CD4-positive, alpha-beta memory T cell (primary cell): Measurements from ENCODE around the gene GLIS1. TPM values are rescaled to one million over a fixed set of nuclear protein-coding genes. Genes with fewer than 3 reads are reported as not detected.

Experiments
- CTCF ChIA-PET: fragments of 350-600 bp; sonication (Branson Sonifier 250); formaldehyde crosslinking; loops from one replicate; lab custom pipeline; 2021; ENCODE audit warnings: inconsistent platforms; ENCODE audit not compliant: partially characterized antibody; lab: Charles Lee
- POLR2A ChIA-PET: fragments of 350-600 bp; sonication (Branson Sonifier 250); formaldehyde crosslinking; loops from one replicate; lab custom pipeline; 2021; ENCODE audit not compliant: partially characterized antibody; lab: Charles Lee
- DNase-seq, 5 donors: peaks; one replicate each; pipeline versions ENCODE4 v3.0.0 to v3.0.0-alpha.2; 2020 to 2022; ENCODE audit warnings: mixed read lengths in 1 of 5
- H3K27ac ChIP-seq: one replicate; pipeline ENCODE4 v1.7.0; 2013; ENCODE audit warnings: low read depth, low read length
- H3K27me3 ChIP-seq: 2 replicates; pipeline ENCODE4 v1.7.0; 2013; ENCODE audit warnings: mild to moderate bottlenecking, low read length, moderate library complexity; ENCODE audit not compliant: insufficient read depth
- H3K36me3 ChIP-seq: 2 replicates; pipeline ENCODE4 v1.7.0; 2013; ENCODE audit warnings: mild to moderate bottlenecking, low read length, moderate library complexity; ENCODE audit not compliant: insufficient read depth
- H3K4me1 ChIP-seq: 2 replicates; pipeline ENCODE4 v1.7.0; 2013; ENCODE audit warnings: mild to moderate bottlenecking, low read length, moderate library complexity; ENCODE audit not compliant: insufficient read depth
- H3K4me3 ChIP-seq, 2 donors: one replicate each; pipeline ENCODE4 v1.7.0; 2013; ENCODE audit warnings: low read length in 2 of 2, mild to moderate bottlenecking in 1 of 2
- H3K9me3 ChIP-seq, 2 donors: one replicate each; pipeline ENCODE4 v1.7.0; 2013; ENCODE audit warnings: low read length in 2 of 2, control low read depth in 1 of 2; ENCODE audit not compliant: control insufficient read depth in 1 of 2
- H3K27ac Mint-ChIP-seq, 7 donors: one replicate each; pipeline ENCODE4 v1.8.0; 2020 to 2021; ENCODE audit warnings: mixed read lengths in 7 of 7, mild to moderate bottlenecking in 6 of 7, inconsistent platforms in 3 of 7, moderate library complexity in 3 of 7
- H3K27me3 Mint-ChIP-seq, 2 donors: one replicate each; pipeline ENCODE4 v1.8.0; 2020 to 2021; ENCODE audit warnings: mixed read lengths in 2 of 2
- H3K36me3 Mint-ChIP-seq, 2 donors: one replicate each; pipeline ENCODE4 v1.8.0; 2020 to 2021; ENCODE audit warnings: mixed read lengths in 2 of 2, inconsistent platforms in 1 of 2, mild to moderate bottlenecking in 1 of 2
- H3K4me1 Mint-ChIP-seq, 4 donors: one replicate each; pipeline ENCODE4 v1.8.0; 2020 to 2021; ENCODE audit warnings: mixed read lengths in 4 of 4, mild to moderate bottlenecking in 1 of 4
- H3K4me3 Mint-ChIP-seq, 8 donors: one replicate each; pipeline ENCODE4 v1.8.0; 2020 to 2021; ENCODE audit warnings: mixed read lengths in 8 of 8, mild to moderate bottlenecking in 7 of 8, moderate library complexity in 6 of 8, inconsistent platforms in 3 of 8
- H3K9me3 Mint-ChIP-seq, 8 donors: one replicate each; pipeline ENCODE4 v1.8.0; 2020 to 2021; ENCODE audit warnings: mixed read lengths in 8 of 8, mild to moderate bottlenecking in 5 of 8, inconsistent platforms in 3 of 8, moderate library complexity in 1 of 8
- intact Hi-C: fragments of 100-400 bp; cut with micrococcal nuclease; formaldehyde crosslinking; loops from one replicate; pipeline ENCODE4 v1.15.1; 2023
- polyA plus RNA-seq, 2 donors: library from polyadenylated mRNA; unstranded; fragments of 300-500 nt; fragmentation: Illumina TruSeq; gene quantifications; one replicate each; pipeline ENCODE4 v1.2.3, GENCODE V29; 2021
- total RNA-seq, 2 experiments: library from RNA; stranded (reverse); gene quantifications; one replicate each; pipeline ENCODE4 v1.2.3, GENCODE V29; 2021

The GLIS1 gene
- total and polyA plus RNA-seq, 4 experiments from 2014 or later: not detected

DNA sequence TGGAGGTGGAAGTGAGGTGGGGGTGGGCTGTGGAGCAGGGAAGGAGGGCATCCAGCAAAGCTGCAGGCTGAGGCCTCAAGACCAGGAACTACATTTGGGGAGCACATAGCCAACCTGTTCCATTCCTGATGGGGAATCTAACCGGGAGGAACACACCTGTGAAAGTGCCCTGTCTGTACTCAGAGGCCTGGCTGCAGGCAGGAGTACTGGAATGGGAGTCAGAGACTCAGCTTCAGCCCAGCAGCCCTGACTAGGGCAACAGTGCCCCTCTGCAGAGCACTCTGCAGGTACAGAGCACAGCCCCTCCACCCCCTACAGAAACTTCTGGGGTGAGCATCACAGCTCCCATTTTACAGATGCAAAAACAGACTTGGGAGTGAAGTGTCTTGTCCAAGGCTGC is 153.4 kb downstream of the GLIS1 start:
- Histone ChIP-seq H3K27ac (no peak overlapping the region), H3K4me3 (no peak overlapping the region), H3K27me3 (no peaks in the 10 kb centered on the region), H3K9me3 (no peaks in the 10 kb centered on the region), H3K4me1 (peaks cover 21% of the 10 kb centered on the region), H3K36me3 (no peaks in the 10 kb centered on the region)
- peaks cover 4 to 20% (median 12%) of the 10 kb centered on the region in 4 donors for H3K4me1 Mint-ChIP-seq
- H3K27ac Mint-ChIP-seq: peak overlapping the region in 1 of 7 donors; percentile 86
- H3K36me3 Mint-ChIP-seq: no peaks in the 10 kb centered on the region
- DNase-seq: no peak
- POLR2A ChIA-PET: no interaction called here
- H3K4me3 Mint-ChIP-seq: no peak overlapping the region
- H3K27me3 Mint-ChIP-seq: no peaks in the 10 kb centered on the region
- CTCF ChIA-PET: no interaction called here
- intact Hi-C loops: no loop called here
- H3K9me3 Mint-ChIP-seq: no peaks in the 10 kb centered on the region

DNA sequence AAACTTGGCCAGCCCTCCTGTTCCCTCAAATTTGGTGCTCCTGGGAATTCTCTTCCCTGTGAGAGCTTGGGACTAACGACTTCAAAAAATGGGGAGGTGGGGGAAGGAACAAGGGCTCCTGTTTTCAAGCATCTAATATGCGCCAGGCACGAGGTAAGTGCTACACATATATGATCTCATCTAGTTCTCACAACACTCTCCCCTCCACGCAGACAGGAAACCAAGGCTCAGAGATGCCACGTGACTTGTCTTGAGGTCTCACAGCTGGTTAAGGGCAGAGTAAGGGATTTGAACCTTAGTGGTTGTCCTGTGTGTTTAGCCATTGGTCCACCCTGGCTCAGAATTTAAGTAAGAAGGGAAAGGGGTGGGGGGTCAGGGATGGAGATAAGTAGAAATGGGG is 153.8 kb downstream of the GLIS1 start:
- ChIA-PET POLR2A (no interaction called here), CTCF (no interaction called here)
- Mint-ChIP-seq H3K4me1 (peaks cover 4 to 20% (median 12%) of the 10 kb centered on the region in 4 donors), H3K9me3 (no peaks in the 10 kb centered on the region), H3K27me3 (no peaks in the 10 kb centered on the region), H3K36me3 (no peaks in the 10 kb centered on the region), H3K27ac (peak overlapping the region in 6 of 7 donors; percentile 8 to 86 (median 72)), H3K4me3 (peak overlapping the region in 2 of 8 donors; percentile 28 to 48)
- no peaks in the 10 kb centered on the region for H3K27me3 ChIP-seq
- peaks cover 21% of the 10 kb centered on the region for H3K4me1 ChIP-seq
- H3K27ac ChIP-seq: no peak overlapping the region
- no peak overlapping the region for H3K4me3 ChIP-seq
- H3K36me3 ChIP-seq: no peaks in the 10 kb centered on the region
- no peaks in the 10 kb centered on the region for H3K9me3 ChIP-seq
- peak; percentile 25 to 68 (median 31) for DNase-seq
- intact Hi-C loops: no loop called here

DNA sequence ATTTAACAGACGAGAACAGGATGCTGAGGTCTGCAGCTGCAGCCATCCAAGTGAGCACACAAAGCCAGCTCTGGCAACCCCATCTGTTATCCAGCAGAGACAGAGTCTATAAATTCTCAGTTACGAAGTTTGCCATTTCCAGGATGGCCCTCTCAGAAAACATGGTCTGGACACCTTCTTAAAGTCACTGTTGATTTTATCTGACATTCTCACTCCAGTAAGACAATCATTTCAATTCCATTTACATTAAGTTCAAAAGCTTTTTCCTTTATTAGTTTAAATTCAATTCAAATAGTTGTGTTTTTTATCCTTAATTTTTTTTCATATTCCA is 154.2 kb downstream of the GLIS1 start:
- H3K4me3 ChIP-seq: no peak overlapping the region
- Mint-ChIP-seq H3K36me3 (no peaks in the 10 kb centered on the region), H3K4me1 (peaks cover 4 to 20% (median 12%) of the 10 kb centered on the region in 4 donors), H3K9me3 (no peaks in the 10 kb centered on the region), H3K27ac (peak overlapping the region in 3 of 7 donors; percentile 8 to 76 (median 69)), H3K27me3 (no peaks in the 10 kb centered on the region), H3K4me3 (peak overlapping the region in 2 of 8 donors; percentile 28 to 48)
- no peak for DNase-seq
- H3K4me1 ChIP-seq: peaks cover 21% of the 10 kb centered on the region
- no peaks in the 10 kb centered on the region for H3K36me3 ChIP-seq
- no peak overlapping the region for H3K27ac ChIP-seq
- POLR2A ChIA-PET: no interaction called here
- intact Hi-C loops: no loop called here
- CTCF ChIA-PET: no interaction called here
- H3K27me3 ChIP-seq: no peaks in the 10 kb centered on the region
- H3K9me3 ChIP-seq: no peaks in the 10 kb centered on the region

DNA sequence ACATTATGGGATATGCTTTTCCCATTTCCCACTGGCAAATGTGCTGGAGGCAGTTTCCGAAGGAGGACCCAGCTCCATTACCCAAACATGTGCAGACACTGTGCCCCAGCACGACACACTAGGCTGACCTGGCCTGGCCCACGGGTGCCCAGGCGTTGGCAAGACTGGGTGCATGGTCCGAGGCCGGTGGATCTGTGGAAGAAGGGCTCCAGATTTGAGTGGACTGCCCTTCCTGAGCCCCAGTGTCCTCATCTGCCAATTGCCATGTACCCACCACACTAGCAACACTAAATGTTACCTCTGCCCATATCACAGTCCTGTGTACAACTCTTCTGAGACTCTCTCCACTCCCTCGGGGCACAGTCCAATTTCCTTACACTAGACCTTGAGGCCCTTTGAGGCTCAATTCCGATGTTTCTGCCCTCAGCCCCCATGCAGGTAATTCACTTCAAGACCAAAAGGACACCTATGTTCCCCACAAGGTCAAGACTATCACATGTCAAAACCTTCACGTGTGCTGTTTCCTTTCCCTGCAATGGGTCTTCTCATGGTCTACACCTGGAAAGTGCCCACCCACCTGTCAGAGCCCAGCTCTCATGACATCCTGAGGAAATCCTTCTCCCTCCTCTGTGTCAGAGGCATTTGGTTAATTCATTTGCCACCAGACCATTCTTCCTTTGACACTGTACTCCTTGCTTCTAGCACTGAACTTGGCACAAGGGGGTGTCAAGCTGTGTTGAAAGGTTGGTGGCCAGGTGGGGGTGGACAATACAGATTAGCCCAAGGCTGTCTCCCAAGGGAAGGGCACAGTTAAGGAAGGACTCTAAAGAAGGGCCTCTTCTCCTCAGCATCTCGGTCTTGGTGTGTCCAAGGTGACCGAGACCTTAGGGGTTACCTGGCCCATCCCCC is 154.8 kb downstream of the GLIS1 start:
- H3K36me3 Mint-ChIP-seq: no peaks in the 10 kb centered on the region
- CTCF ChIA-PET: no interaction called here
- peaks cover 4 to 20% (median 12%) of the 10 kb centered on the region in 4 donors for H3K4me1 Mint-ChIP-seq
- no peak overlapping the region for H3K4me3 Mint-ChIP-seq
- no peaks in the 10 kb centered on the region for H3K9me3 Mint-ChIP-seq
- H3K27ac ChIP-seq: no peak overlapping the region
- intact Hi-C loops: no loop called here
- no peak overlapping the region for H3K4me3 ChIP-seq
- POLR2A ChIA-PET: no interaction called here
- H3K27ac Mint-ChIP-seq: peak overlapping the region in 1 of 7 donors; percentile 6
- no peaks in the 10 kb centered on the region for H3K27me3 Mint-ChIP-seq
- H3K27me3 ChIP-seq: no peaks in the 10 kb centered on the region
- peaks cover 21% of the 10 kb centered on the region for H3K4me1 ChIP-seq
- no peaks in the 10 kb centered on the region for H3K9me3 ChIP-seq
- H3K36me3 ChIP-seq: no peaks in the 10 kb centered on the region
- DNase-seq: no peak

DNA sequence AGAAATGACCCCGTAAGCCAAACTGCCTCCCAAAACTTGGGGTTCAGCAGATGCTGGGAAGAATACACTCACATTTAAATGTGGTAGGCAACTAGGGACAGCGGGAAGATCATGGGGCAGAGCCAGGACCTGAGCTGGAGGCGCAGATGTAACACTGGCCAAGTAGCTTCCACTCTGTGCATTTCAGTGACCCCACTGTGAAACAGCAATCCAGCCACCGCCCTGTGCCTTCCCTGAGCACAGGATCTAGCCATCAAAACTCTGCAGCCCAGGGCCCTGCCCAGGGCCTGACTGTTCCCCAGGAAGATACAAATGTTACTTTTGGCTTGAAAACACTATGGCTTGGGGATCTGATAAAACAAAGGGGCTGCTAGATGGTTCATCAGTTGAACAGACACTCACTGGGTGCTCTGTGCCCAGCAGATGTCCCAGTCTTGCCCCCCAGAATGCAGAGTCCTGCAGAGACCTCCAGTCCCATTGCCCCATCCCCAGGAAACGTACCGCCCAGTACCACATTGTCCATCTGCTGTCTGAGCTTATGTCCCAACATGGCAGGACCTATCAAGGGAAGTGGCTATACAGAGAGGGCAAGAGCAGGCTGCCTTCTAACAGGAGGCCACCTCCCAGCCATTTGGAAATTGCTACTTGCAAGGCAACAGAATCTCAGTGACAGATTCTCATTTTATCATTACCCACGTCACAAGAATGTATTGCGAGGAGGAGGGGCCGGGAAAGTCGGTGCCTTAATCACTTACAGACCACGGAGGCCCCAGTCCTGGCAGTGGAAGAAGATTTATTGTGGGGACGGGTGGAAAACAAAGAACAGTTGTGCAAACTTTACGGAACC is 155.7 kb downstream of the GLIS1 start:
- no peaks in the 10 kb centered on the region for H3K36me3 Mint-ChIP-seq
- Histone ChIP-seq H3K4me3 (no peak overlapping the region), H3K4me1 (peaks cover 21% of the 10 kb centered on the region), H3K36me3 (no peaks in the 10 kb centered on the region), H3K27me3 (no peaks in the 10 kb centered on the region), H3K27ac (no peak overlapping the region), H3K9me3 (no peaks in the 10 kb centered on the region)
- no peak overlapping the region for H3K4me3 Mint-ChIP-seq
- H3K27me3 Mint-ChIP-seq: no peaks in the 10 kb centered on the region
- no peaks in the 10 kb centered on the region for H3K9me3 Mint-ChIP-seq
- peaks cover 4 to 20% (median 12%) of the 10 kb centered on the region in 4 donors for H3K4me1 Mint-ChIP-seq
- intact Hi-C loops: no loop called here
- ChIA-PET CTCF (no interaction called here), POLR2A (no interaction called here)
- no peak overlapping the region for H3K27ac Mint-ChIP-seq
- DNase-seq: no peak

DNA sequence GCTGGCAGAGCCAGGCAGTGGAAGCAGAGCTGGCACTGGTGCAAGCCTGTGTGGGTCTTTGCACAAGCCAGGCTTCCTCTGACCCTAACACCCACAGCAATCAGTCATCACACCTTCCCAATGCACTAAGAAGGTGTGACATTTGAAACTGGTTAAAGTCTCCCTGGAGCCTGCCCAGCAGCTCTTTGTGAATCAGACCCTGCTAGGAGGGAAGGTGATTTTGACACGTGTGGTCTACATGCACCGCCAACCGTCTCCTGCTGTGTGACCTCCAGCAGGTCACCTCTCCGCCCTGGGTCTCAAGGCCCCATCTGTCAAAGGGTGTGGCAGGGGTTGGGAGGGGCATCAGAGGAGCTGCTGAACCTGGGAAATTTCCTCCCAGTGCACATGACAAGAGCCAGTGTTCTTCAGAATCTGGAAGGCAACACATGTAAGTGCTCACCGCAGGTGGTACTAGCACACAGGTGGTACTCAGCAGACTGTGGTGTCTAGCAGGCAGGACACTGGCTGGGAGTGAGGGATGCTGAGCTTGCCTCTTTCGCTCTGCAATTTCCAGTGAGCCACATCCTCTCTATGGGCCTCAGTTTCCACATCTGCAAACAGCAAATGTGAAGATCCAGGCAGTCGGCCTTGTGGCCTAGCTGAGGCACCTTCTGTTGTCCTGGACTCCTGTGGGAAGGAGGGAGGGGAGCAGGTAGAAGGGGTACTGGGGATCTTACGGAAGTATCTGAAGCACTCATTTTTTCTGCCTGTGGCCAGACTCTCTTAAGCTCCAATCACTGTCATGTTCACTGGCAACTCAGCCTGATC is 156.5 kb downstream of the GLIS1 start:
- no peak overlapping the region for H3K27ac ChIP-seq
- H3K9me3 ChIP-seq: no peaks in the 10 kb centered on the region
- DNase-seq: peak in 2 of 5 donors; percentile 8 to 10
- no peak overlapping the region for H3K4me3 Mint-ChIP-seq
- no peaks in the 10 kb centered on the region for H3K9me3 Mint-ChIP-seq
- no peaks in the 10 kb centered on the region for H3K27me3 Mint-ChIP-seq
- H3K4me3 ChIP-seq: no peak overlapping the region
- H3K27ac Mint-ChIP-seq: peak overlapping the region in 1 of 7 donors; percentile 21
- H3K36me3 Mint-ChIP-seq: no peaks in the 10 kb centered on the region
- intact Hi-C loops: no loop called here
- ChIA-PET CTCF (no interaction called here), POLR2A (no interaction called here)
- no peaks in the 10 kb centered on the region for H3K27me3 ChIP-seq
- H3K4me1 ChIP-seq: peaks cover 21% of the 10 kb centered on the region
- H3K36me3 ChIP-seq: no peaks in the 10 kb centered on the region
- peaks cover 4 to 20% (median 12%) of the 10 kb centered on the region in 4 donors for H3K4me1 Mint-ChIP-seq
